Measurements from ENCODE around the gene SORCS2. TPM values are rescaled to one million over a fixed set of nuclear protein-coding genes. Genes with fewer than 3 reads are reported as not detected.

SORCS2 gene
- total RNA-seq, 1 experiment from 2014 or later, result 0.06 TPM

DNA sequence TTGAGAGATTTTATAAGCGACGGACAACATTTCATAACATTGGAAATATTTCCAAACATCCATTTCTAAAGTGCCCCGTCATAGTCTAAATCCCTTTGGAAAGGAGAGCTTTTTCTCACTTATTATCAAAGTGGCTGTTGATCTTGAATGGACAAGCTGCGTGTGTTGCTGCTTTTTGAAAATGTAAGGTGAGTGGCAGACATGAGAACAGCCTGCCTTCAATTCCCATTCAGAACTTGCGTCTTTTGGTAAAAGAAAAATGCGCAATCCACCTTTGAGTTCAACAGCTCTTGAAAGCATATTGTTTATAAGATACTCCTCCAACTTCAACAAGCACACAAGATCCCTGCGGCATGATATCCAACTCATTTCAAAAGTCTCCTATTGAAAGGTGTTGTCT lies 380.6 kb downstream of the SORCS2 start:
- POLR2A ChIA-PET (ENCODE audit: low non-redundant PET), result no interaction called here
- Histone ChIP-seq H3K36me3 (ENCODE audit: insufficient read depth, low read length, poor library complexity, severe bottlenecking) (no peaks in the 10 kb centered on the region), H3K4me1 (ENCODE audit: insufficient read depth, low read length, poor library complexity, severe bottlenecking) (no peaks in the 10 kb centered on the region), H3K27ac (ENCODE audit: low read depth, low read length, poor library complexity, severe bottlenecking) (no peak overlapping the region), H3K9me3 (ENCODE audit: low read depth, low read length, poor library complexity, severe bottlenecking) (peaks cover 6% of the 10 kb centered on the region), H3K27me3 (replicated peaks; ENCODE audit: insufficient read depth, low read depth, low read length, poor library complexity) (no peaks in the 10 kb centered on the region), H3K4me3 (ENCODE audit: low read depth, low read length, poor library complexity, severe bottlenecking) (no peak overlapping the region)
- CTCF ChIA-PET, result no interaction called here
- TF ChIP-seq EZH2 (IDR thresholded peaks at IDR 0.05; ENCODE audit: borderline replicate concordance, low read depth, low read length, poor library complexity, severe bottlenecking), result no peak
- TF ChIP-seq, protein P1, sequence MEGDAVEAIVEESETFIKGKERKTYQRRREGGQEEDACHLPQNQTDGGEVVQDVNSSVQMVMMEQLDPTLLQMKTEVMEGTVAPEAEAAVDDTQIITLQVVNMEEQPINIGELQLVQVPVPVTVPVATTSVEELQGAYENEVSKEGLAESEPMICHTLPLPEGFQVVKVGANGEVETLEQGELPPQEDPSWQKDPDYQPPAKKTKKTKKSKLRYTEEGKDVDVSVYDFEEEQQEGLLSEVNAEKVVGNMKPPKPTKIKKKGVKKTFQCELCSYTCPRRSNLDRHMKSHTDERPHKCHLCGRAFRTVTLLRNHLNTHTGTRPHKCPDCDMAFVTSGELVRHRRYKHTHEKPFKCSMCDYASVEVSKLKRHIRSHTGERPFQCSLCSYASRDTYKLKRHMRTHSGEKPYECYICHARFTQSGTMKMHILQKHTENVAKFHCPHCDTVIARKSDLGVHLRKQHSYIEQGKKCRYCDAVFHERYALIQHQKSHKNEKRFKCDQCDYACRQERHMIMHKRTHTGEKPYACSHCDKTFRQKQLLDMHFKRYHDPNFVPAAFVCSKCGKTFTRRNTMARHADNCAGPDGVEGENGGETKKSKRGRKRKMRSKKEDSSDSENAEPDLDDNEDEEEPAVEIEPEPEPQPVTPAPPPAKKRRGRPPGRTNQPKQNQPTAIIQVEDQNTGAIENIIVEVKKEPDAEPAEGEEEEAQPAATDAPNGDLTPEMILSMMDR (conservative IDR thresholded peaks at IDR 0.05; ENCODE audit: low read depth, low read length), result no peak
- no peak for DNase-seq (ENCODE audit: low spot score)
- intact Hi-C loops (cut with micrococcal nuclease; ENCODE audit: unreplicated experiment), result no loop called here
- BruUV-seq (replicated peaks), result no TSS peak

DNA sequence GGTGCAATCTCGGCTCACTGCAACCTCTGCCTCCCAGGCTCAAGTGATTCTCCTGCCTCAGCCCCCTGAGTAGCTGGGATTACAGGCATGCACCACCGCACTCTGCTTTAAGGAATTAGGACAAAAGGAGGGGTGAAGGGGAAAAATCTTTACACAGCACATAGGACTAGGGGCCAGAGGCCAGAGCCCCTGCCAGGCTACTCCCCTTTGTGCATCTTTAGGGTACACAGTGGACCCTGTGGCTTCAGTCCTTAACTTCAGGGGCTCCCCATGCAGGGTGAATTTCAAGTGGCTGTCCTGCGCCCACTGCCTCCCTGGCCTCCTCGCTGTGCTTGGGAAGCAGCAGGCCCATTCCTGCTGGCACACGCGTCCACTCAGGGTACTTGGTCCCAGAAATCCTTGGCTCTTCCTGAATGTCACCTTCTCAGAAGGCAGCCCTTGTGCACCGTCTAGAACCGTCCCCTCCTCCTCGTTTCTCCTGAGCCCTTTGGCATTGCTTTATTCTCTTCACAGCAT lies 381.3 kb downstream of the SORCS2 start:
- TF ChIP-seq, protein P1 (conservative IDR thresholded peaks at IDR 0.05; ENCODE audit: low read depth, low read length), result no peak
- no peak for TF ChIP-seq EZH2 (IDR thresholded peaks at IDR 0.05; ENCODE audit: borderline replicate concordance, low read depth, low read length, poor library complexity, severe bottlenecking)
- no peaks in the 10 kb centered on the region for H3K27me3 ChIP-seq (replicated peaks; ENCODE audit: insufficient read depth, low read depth, low read length, poor library complexity)
- BruUV-seq (replicated peaks), result no TSS peak
- intact Hi-C loops (cut with micrococcal nuclease; ENCODE audit: unreplicated experiment), result no loop called here
- no peak for DNase-seq (ENCODE audit: low spot score)
- POLR2A ChIA-PET (ENCODE audit: low non-redundant PET), result no interaction called here
- peaks cover 13% of the 10 kb centered on the region for H3K9me3 ChIP-seq (ENCODE audit: low read depth, low read length, poor library complexity, severe bottlenecking)
- no peak overlapping the region for H3K27ac ChIP-seq (ENCODE audit: low read depth, low read length, poor library complexity, severe bottlenecking)
- no peaks in the 10 kb centered on the region for H3K36me3 ChIP-seq (ENCODE audit: insufficient read depth, low read length, poor library complexity, severe bottlenecking)
- H3K4me3 ChIP-seq (ENCODE audit: low read depth, low read length, poor library complexity, severe bottlenecking), result no peak overlapping the region
- CTCF ChIA-PET, result no interaction called here
- H3K4me1 ChIP-seq (ENCODE audit: insufficient read depth, low read length, poor library complexity, severe bottlenecking), result no peaks in the 10 kb centered on the region

DNA sequence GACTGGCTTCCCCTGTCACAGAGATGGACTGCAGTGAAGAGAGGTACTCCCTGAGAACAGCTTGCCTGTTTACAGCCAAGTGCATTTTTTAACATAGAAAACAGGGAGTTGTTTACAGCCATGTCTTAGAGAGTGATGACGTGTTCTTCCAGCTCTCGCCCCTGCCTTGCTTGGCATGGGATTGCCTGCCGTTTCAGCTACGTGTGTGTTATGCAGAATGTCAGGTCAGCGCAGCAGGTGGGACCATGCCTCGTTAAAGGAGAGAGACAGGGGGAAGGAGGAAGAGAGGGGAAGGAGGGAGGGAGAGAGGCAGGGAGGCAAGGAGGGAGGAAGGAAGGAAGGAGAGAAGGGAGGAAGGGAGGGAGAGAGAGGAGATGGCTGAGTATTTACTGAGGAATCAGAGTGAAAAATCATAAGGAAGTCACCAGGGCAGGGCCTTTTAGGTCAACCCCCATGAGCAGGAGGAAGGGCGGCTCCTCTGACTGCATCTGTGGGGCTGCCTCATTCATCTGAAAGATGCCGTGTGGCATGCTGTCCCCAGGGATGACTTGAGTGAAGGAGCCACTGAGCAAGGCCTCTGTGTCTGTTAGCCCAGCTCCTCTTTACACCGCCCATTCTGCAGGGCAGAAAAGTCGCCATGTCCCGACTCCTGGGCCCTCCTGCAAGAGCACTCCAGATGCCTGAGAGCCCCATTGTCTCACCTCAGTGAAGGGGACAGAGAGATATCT lies 382.1 kb downstream of the SORCS2 start:
- intact Hi-C loops (cut with micrococcal nuclease; ENCODE audit: unreplicated experiment), result no loop called here
- no TSS peak for BruUV-seq (replicated peaks)
- Histone ChIP-seq H3K9me3 (ENCODE audit: low read depth, low read length, poor library complexity, severe bottlenecking) (peaks cover 17% of the 10 kb centered on the region), H3K36me3 (ENCODE audit: insufficient read depth, low read length, poor library complexity, severe bottlenecking) (no peaks in the 10 kb centered on the region), H3K27ac (ENCODE audit: low read depth, low read length, poor library complexity, severe bottlenecking) (no peak overlapping the region), H3K4me1 (ENCODE audit: insufficient read depth, low read length, poor library complexity, severe bottlenecking) (no peaks in the 10 kb centered on the region), H3K27me3 (replicated peaks; ENCODE audit: insufficient read depth, low read depth, low read length, poor library complexity) (no peaks in the 10 kb centered on the region), H3K4me3 (ENCODE audit: low read depth, low read length, poor library complexity, severe bottlenecking) (no peak overlapping the region)
- no peak for TF ChIP-seq EZH2 (IDR thresholded peaks at IDR 0.05; ENCODE audit: borderline replicate concordance, low read depth, low read length, poor library complexity, severe bottlenecking)
- TF ChIP-seq, protein P1 (conservative IDR thresholded peaks at IDR 0.05; ENCODE audit: low read depth, low read length), result no peak
- DNase-seq (ENCODE audit: low spot score), result no peak
- ChIA-PET POLR2A (ENCODE audit: low non-redundant PET) (no interaction called here), CTCF (no interaction called here)

Measured in A673 (cell line).